H1 (cell line): ENCODE data around the gene VWF. TPM values are rescaled to one million over a fixed set of nuclear protein-coding genes. Genes with fewer than 3 reads are reported as not detected.

Experiments used
- CTCF ChIA-PET: fragments of 300-600 bp; sonication (Branson Sonifier 250); formaldehyde crosslinking; loops from one replicate; lab custom pipeline; 2021; ENCODE audit not compliant: partially characterized antibody; lab: Charles Lee
- POLR2A ChIA-PET: fragments of 300-600 bp; sonication (Branson Sonifier 250); formaldehyde crosslinking; loops from one replicate; lab custom pipeline; 2021; ENCODE audit warnings: inconsistent platforms; ENCODE audit not compliant: partially characterized antibody; lab: Charles Lee
- DNase-seq, 2 experiments: peaks; one replicate each; pipeline versions ENCODE4 v3.0.0 to v3.0.0-alpha.2; 2010 to 2022; ENCODE audit warnings: low spot score in 2 of 2, low read depth in 1 of 2, mixed read lengths in 1 of 2
- FAIRE-seq: peaks from 2 replicates; lab custom pipeline; 2011; peaks lifted over from hg19 to GRCh38; lab: Jason Lieb, UNC
- H2AFZ ChIP-seq: 2 replicates; pipeline ENCODE4 v1.8.1; 2012; ENCODE audit warnings: low read length, inconsistent platforms
- H2AK5ac ChIP-seq: 2 replicates; pipeline ENCODE4 v1.6.1; 2013; ENCODE audit warnings: low read depth, low read length
- H2BK120ac ChIP-seq: replicated peaks from 2 replicates; pipeline ENCODE3; 2013; ENCODE audit warnings: low read depth, low read length, inconsistent platforms
- H2BK12ac ChIP-seq: 2 replicates; pipeline ENCODE4 v1.6.1; 2013; ENCODE audit warnings: low read depth, low read length
- H2BK15ac ChIP-seq: 2 replicates; pipeline ENCODE4 v1.6.1; 2013; ENCODE audit warnings: low read length
- H2BK20ac ChIP-seq: 2 replicates; pipeline ENCODE4 v1.6.1; 2013; ENCODE audit warnings: low read length
- H2BK5ac ChIP-seq: 2 replicates; pipeline ENCODE4 v1.6.1; 2013; ENCODE audit warnings: low read depth, low read length
- H3K14ac ChIP-seq: 2 replicates; pipeline ENCODE4 v1.6.1; 2013; ENCODE audit warnings: inconsistent platforms; ENCODE audit not compliant: insufficient read length
- H3K18ac ChIP-seq: 2 replicates; pipeline ENCODE4 v1.6.1; 2013; ENCODE audit warnings: low read length; ENCODE audit errors: extremely low read depth
- H3K23ac ChIP-seq: 2 replicates; pipeline ENCODE4 v1.6.1; 2013; ENCODE audit warnings: inconsistent platforms; ENCODE audit not compliant: insufficient read length
- H3K23me2 ChIP-seq: 2 replicates; pipeline ENCODE4 v1.6.1; 2013; ENCODE audit warnings: low read depth, low read length
- H3K27ac ChIP-seq: 2 replicates; pipeline ENCODE4 v1.6.1; 2011; ENCODE audit warnings: low read depth, low read length, inconsistent platforms
- H3K27me3 ChIP-seq, 4 experiments: replicated peaks in 1 of 4; 1 replicate in 1 of 4; 2 replicates in 3 of 4; pipeline versions ENCODE4 v1.6.1 to v1.8.1; 2011 to 2013; ENCODE audit warnings: low read length in 3 of 4, mild to moderate bottlenecking in 3 of 4, inconsistent platforms in 2 of 4, mixed read lengths in 2 of 4, moderate library complexity in 1 of 4; ENCODE audit not compliant: control insufficient read depth in 3 of 4, insufficient read depth in 3 of 4; ENCODE audit errors: extremely low read depth in 1 of 4
- H3K36me3 ChIP-seq, 4 experiments: 2 replicates each; pipeline versions ENCODE4 v1.6.1 to v1.8.1; 2011 to 2013; ENCODE audit warnings: mild to moderate bottlenecking in 4 of 4, low read length in 3 of 4, moderate library complexity in 2 of 4, control low read depth in 1 of 4, inconsistent platforms in 1 of 4; ENCODE audit not compliant: insufficient read depth in 4 of 4, control insufficient read depth in 2 of 4
- H3K4ac ChIP-seq: replicated peaks from 2 replicates; pipeline ENCODE3; 2013; ENCODE audit warnings: low read length, low read depth, mixed read lengths, inconsistent platforms; ENCODE audit not compliant: insufficient read length
- H3K4me1 ChIP-seq, 4 experiments: replicated peaks in 1 of 4; 1 replicate in 1 of 4; 2 replicates in 3 of 4; pipeline versions ENCODE4 v1.6.1 to v1.8.1; 2011 to 2013; ENCODE audit warnings: low read length in 3 of 4, inconsistent platforms in 2 of 4, mixed read lengths in 1 of 4; ENCODE audit not compliant: insufficient read depth in 4 of 4, control insufficient read depth in 3 of 4
- H3K4me2 ChIP-seq, 2 experiments: 2 replicates each; pipeline versions ENCODE4 v1.6.1 to v1.8.1; 2011 to 2013; ENCODE audit warnings: low read depth in 2 of 2, low read length in 2 of 2, control low read depth in 1 of 2, inconsistent platforms in 1 of 2, mild to moderate bottlenecking in 1 of 2; ENCODE audit not compliant: insufficient read depth in 1 of 2
- H3K4me3 ChIP-seq, 4 experiments: fragments of 200-600, 300-600 bp in 1 of 4; sonication (generic), shearing (Covaris generic), sonication (Bioruptor Twin) in 1 of 4; 2 replicates each; pipeline versions ENCODE4 v1.5.1 to v1.8.1; 2011 to 2016; ENCODE audit warnings: low read length in 4 of 4, low read depth in 3 of 4, control low read depth in 2 of 4, inconsistent platforms in 2 of 4, mild to moderate bottlenecking in 2 of 4, mixed read lengths in 1 of 4, moderate library complexity in 1 of 4; ENCODE audit not compliant: insufficient read depth in 2 of 4; ENCODE audit errors: extremely low read depth in 1 of 4
- H3K56ac ChIP-seq: replicated peaks from 2 replicates; pipeline ENCODE3; 2013; ENCODE audit warnings: low read depth, mild to moderate bottlenecking, mixed read lengths, low read length, inconsistent platforms; ENCODE audit not compliant: insufficient read length
- H3K79me1 ChIP-seq: 2 replicates; pipeline ENCODE4 v1.6.1; 2013; ENCODE audit warnings: low read depth, low read length, control low read depth
- H3K79me2 ChIP-seq, 2 experiments: 2 replicates each; pipeline versions ENCODE4 v1.6.1 to v1.8.1; 2012 to 2013; ENCODE audit warnings: low read length in 2 of 2, mild to moderate bottlenecking in 2 of 2, inconsistent platforms in 1 of 2; ENCODE audit not compliant: insufficient read depth in 2 of 2, control insufficient read depth in 1 of 2
- H3K9ac ChIP-seq, 4 experiments: replicated peaks in 1 of 4; 1 replicate in 1 of 4; 2 replicates in 3 of 4; pipeline versions ENCODE4 v1.6.1 to v1.8.1; 2011 to 2013; ENCODE audit warnings: low read depth in 3 of 4, low read length in 3 of 4, control low read depth in 2 of 4, mild to moderate bottlenecking in 2 of 4, moderate library complexity in 2 of 4, inconsistent platforms in 1 of 4; ENCODE audit errors: extremely low read depth in 1 of 4
- H3K9me3 ChIP-seq, 2 experiments: 2 replicates each; pipeline versions ENCODE4 v1.6.1 to v1.8.1; 2012 to 2013; ENCODE audit warnings: mild to moderate bottlenecking in 2 of 2, moderate library complexity in 2 of 2, control low read depth in 1 of 2, inconsistent platforms in 1 of 2, low read depth in 1 of 2, low read length in 1 of 2, mixed read lengths in 1 of 2; ENCODE audit not compliant: insufficient read depth in 2 of 2
- H4K20me1 ChIP-seq, 2 experiments: replicated peaks in 1 of 2; 2 replicates each; pipeline versions ENCODE3 to v1.8.1; 2011 to 2013; ENCODE audit warnings: inconsistent platforms in 2 of 2, low read length in 2 of 2, mild to moderate bottlenecking in 1 of 2; ENCODE audit not compliant: insufficient read depth in 2 of 2, control insufficient read depth in 1 of 2
- H4K5ac ChIP-seq: 2 replicates; pipeline ENCODE4 v1.6.1; 2013; ENCODE audit warnings: low read length, low read depth, mixed read lengths, inconsistent platforms; ENCODE audit not compliant: insufficient read length
- H4K8ac ChIP-seq: 2 replicates; pipeline ENCODE4 v1.8.0; 2013; ENCODE audit warnings: mild to moderate bottlenecking, moderate library complexity, low read length, inconsistent platforms; ENCODE audit not compliant: insufficient read depth; ENCODE audit errors: extremely low read depth
- H4K91ac ChIP-seq: replicated peaks from 2 replicates; pipeline ENCODE3; 2013; ENCODE audit warnings: low read length, mixed read lengths, inconsistent platforms; ENCODE audit not compliant: insufficient read length
- BACH1 ChIP-seq: IDR thresholded peaks from 2 replicates; pipeline ENCODE4 v1.6.1; 2012; ENCODE audit warnings: low read length, improper control_type of control experiment
- PHF8 ChIP-seq: fragments of 200-600 bp; sonication (generic); conservative IDR thresholded peaks from 2 replicates; pipeline ENCODE4 v1.7.1; 2012; ENCODE audit warnings: low read depth, mild to moderate bottlenecking, inconsistent platforms, low read length, moderate library complexity
- POLR2AphosphoS5 ChIP-seq: IDR thresholded peaks from 2 replicates; pipeline ENCODE4 v1.6.1; 2011; ENCODE audit warnings: low read depth, low read length
- RAD21 ChIP-seq, 2 experiments: IDR thresholded peaks in 1 of 2; conservative IDR thresholded peaks in 1 of 2; 2 replicates each; pipeline ENCODE4 v1.6.1; 2011; ENCODE audit warnings: low read depth in 2 of 2, low read length in 2 of 2, improper control_type of control experiment in 1 of 2, inconsistent platforms in 1 of 2, mild to moderate bottlenecking in 1 of 2, moderate library complexity in 1 of 2
- SIRT6 ChIP-seq: IDR thresholded peaks from one replicate; pipeline ENCODE4 v1.7.1; 2012; ENCODE audit warnings: low read length, inconsistent platforms
- SP1 ChIP-seq: IDR thresholded peaks from 2 replicates; pipeline ENCODE4 v1.6.1; 2011; ENCODE audit warnings: low read depth, low read length
- SP4 ChIP-seq: IDR thresholded peaks from 2 replicates; pipeline ENCODE4 v1.6.1; 2012; ENCODE audit warnings: low read length, inconsistent platforms
- SUZ12 ChIP-seq: fragments of 200-600 bp; sonication (generic); IDR thresholded peaks from 2 replicates; pipeline ENCODE4 v1.6.1; 2012; ENCODE audit warnings: mild to moderate bottlenecking, inconsistent platforms, low read length, moderate library complexity, mixed read lengths
- YY1 ChIP-seq: IDR thresholded peaks from 2 replicates; pipeline ENCODE4 v1.6.1; 2011; ENCODE audit warnings: low read depth, mild to moderate bottlenecking, low read length
- WGBS, 2 experiments: shearing (Covaris generic) in 1 of 2; methylation state at CpG; one replicate each; pipeline versions ENCODE4 v1.1.6 to v1.1.7; 2013 to 2015; ENCODE audit warnings: low lambda C conversion rate in 2 of 2, mixed read lengths in 2 of 2, inconsistent platforms in 1 of 2, low coverage in 1 of 2, missing lambda C conversion rate in 1 of 2; ENCODE audit not compliant: insufficient replicate concordance in 2 of 2, insufficient coverage in 1 of 2, insufficient read length in 1 of 2; ENCODE audit errors: extremely low coverage in 1 of 2, missing lambda C conversion rate in 1 of 2; 5-methylcytosine and 5-hydroxymethylcytosine counted together
- polyA plus RNA-seq, 7 experiments: library from polyadenylated mRNA; depleted of rRNA in 3 of 7; stranded (reverse) in 5 of 7; unstranded in 2 of 7; fragments of >200 nt in 5 of 7; fragments of 200-250 nt in 2 of 7; gene quantifications; 1 replicate in 5 of 7; 2 replicates in 1 of 7; 4 replicates in 1 of 7; pipeline versions ENCODE4 v1.2.1 to v1.2.3, GENCODE V29; 2011 to 2013; ENCODE audit warnings: missing spikeins in 2 of 7, mixed read lengths in 2 of 7
- total RNA-seq: library from RNA; stranded (reverse); fragmentation: NEBNext Ultra II Directional; extraction: Animal tissue kit (Norgen Biotek cat#: 25700); gene quantifications from 2 replicates; pipeline ENCODE4 v1.2.1, GENCODE V29; 2021
- TF ChIP-seq, protein P1 (sequence below), 3 experiments: IDR thresholded peaks; 1 replicate in 2 of 3; 2 replicates in 1 of 3; pipeline versions ENCODE4 v1.5.1 to v1.6.1; 2011; ENCODE audit warnings: low read length in 3 of 3, mild to moderate bottlenecking in 3 of 3, inconsistent platforms in 2 of 3, low read depth in 1 of 3, moderate library complexity in 1 of 3; ENCODE audit not compliant: insufficient read depth in 1 of 3; ENCODE audit errors: control extremely low read depth in 1 of 3

Gene VWF
- total and polyA plus RNA-seq, 2 of the 8 experiments (the other 6 are each of a cell fraction or from before 2014, with no cell fraction given) = 0.39 to 0.60 TPM

DNA sequence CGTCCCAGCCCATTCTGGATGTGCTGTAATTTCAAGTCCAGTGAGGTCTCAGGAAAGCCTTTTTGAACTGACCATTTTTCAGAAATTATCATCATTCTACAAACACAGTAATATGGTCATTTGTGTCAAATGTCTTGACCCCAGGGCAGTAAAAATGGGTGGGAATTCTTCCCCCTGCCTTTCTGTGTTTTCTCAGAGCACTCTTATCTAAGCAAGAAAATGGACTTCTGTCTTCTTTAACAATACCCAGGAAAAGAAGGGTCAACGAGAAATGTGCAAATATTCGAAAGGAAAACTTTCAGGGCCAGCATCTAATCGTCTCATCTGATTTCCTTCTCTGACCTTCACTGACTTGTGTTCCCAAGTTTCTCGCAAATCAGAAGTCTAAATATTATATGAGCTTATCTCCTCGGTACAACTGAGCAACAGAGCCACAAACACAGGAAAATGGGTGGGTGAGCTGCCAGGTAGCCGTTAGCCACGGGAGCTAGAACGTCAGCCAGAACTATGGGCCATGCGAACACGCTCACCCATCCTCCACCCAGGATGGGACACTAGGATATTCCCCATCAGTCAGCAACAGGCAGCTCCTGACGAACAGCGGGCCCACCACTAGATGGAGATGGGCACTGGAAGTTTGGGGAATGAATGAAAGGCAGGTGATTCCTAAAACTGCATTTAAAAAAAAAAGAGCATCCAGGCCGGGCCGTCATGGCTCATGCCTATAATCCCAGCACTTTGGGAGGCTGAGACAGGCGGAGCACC is 57.1 kb downstream of the VWF start:
- no peaks in the 10 kb centered on the region for H3K23me2 ChIP-seq
- no peak overlapping the region for H3K14ac ChIP-seq
- no peak overlapping the region for H2BK5ac ChIP-seq
- H3K27ac ChIP-seq = no peak overlapping the region
- POLR2A ChIA-PET = interaction anchor here (0.7 to 1.7 kb wide), 4 partner anchors 9 to 256 kb away, joined by 3 to 5 read pairs (median 4); no protein-coding TSS in a partner anchor
- no peak overlapping the region for H3K23ac ChIP-seq
- no peak overlapping the region; the same call in 1 of the 2 replicates for H4K8ac ChIP-seq
- no peak overlapping the region for H2BK15ac ChIP-seq
- H4K5ac ChIP-seq = no peak overlapping the region
- no peak overlapping the region for H3K18ac ChIP-seq
- H2AK5ac ChIP-seq = no peak overlapping the region
- H3K9me3 ChIP-seq = no peaks in the 10 kb centered on the region
- H3K4ac ChIP-seq = no peak overlapping the region
- H3K79me2 ChIP-seq = no peaks in the 10 kb centered on the region
- no peaks in the 10 kb centered on the region for H3K27me3 ChIP-seq
- peak; percentile 28 for FAIRE-seq
- no peak overlapping the region for H3K56ac ChIP-seq
- no peaks in the 10 kb centered on the region for H4K20me1 ChIP-seq
- no peak overlapping the region for H2BK12ac ChIP-seq
- H3K4me2 ChIP-seq = no peak overlapping the region
- H4K91ac ChIP-seq = no peak overlapping the region
- H3K36me3 ChIP-seq = no peaks in the 10 kb centered on the region
- H2AFZ ChIP-seq = no peak overlapping the region
- no peaks in the 10 kb centered on the region for H3K79me1 ChIP-seq
- WGBS, 2 experiments = 72% methylated on average over 16 of the region's 16 CpGs; no CpG with 5 or more reads in 1 of the 2 experiments
- H3K9ac ChIP-seq = no peak overlapping the region
- CTCF ChIA-PET = interaction anchor here (0.5 to 12.1 kb wide), 26 partner anchors 9 to 1770 kb away, joined by 3 to 130 read pairs (median 4); no protein-coding TSS in a partner anchor
- DNase-seq = peak in 1 of 2 experiments; percentile 70
- H2BK20ac ChIP-seq = no peak overlapping the region
- no peak overlapping the region for H2BK120ac ChIP-seq
- no peak overlapping the region for H3K4me3 ChIP-seq
- peaks cover 0 to 6% (median 3%) of the 10 kb centered on the region in 4 experiments; a peak in 4 of 7 replicates for H3K4me1 ChIP-seq
- TF ChIP-seq, protein P1, sequence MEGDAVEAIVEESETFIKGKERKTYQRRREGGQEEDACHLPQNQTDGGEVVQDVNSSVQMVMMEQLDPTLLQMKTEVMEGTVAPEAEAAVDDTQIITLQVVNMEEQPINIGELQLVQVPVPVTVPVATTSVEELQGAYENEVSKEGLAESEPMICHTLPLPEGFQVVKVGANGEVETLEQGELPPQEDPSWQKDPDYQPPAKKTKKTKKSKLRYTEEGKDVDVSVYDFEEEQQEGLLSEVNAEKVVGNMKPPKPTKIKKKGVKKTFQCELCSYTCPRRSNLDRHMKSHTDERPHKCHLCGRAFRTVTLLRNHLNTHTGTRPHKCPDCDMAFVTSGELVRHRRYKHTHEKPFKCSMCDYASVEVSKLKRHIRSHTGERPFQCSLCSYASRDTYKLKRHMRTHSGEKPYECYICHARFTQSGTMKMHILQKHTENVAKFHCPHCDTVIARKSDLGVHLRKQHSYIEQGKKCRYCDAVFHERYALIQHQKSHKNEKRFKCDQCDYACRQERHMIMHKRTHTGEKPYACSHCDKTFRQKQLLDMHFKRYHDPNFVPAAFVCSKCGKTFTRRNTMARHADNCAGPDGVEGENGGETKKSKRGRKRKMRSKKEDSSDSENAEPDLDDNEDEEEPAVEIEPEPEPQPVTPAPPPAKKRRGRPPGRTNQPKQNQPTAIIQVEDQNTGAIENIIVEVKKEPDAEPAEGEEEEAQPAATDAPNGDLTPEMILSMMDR (IDR thresholded peaks at IDR 0.05; ENCODE audit: control extremely low read depth in 1 of 3, insufficient read depth in 1 of 3, low read depth in 1 of 3, low read length in 3 of 3) = peak; percentile 84 to 85 (median 84)
- TF ChIP-seq BACH1 (no peak), POLR2AphosphoS5 (no peak), RAD21 (IDR thresholded peaks at IDR 0.05 in 1 of 2, conservative IDR thresholded peaks at IDR 0.05 in 1 of 2; ENCODE audit: low read depth in 2 of 2, low read length in 2 of 2) (peak; percentile 73 to 86), SUZ12 (no peak), PHF8 (no peak), YY1 (0 out of 2 replicates have a peak, but pooled peaks have one; percentile 14), SIRT6 (no peak), SP1 (no peak), SP4 (no peak)
